Psoas muscle (tissue), 8 donors: Measurements from ENCODE around the gene HRK. TPM values are rescaled to one million over a fixed set of nuclear protein-coding genes. Genes with fewer than 3 reads are reported as not detected.
A peak's percentile ranks its signal among the peaks of the same experiment; 100 is the strongest.

Experiments used
- ATAC-seq, 4 donors: fragments of 200-7000 bp; cut with Tn5 transposase; one replicate each; pipeline ENCODE4 v1.9.1; 2020; ENCODE audit warnings: moderate library complexity in 3 of 4, mild to moderate bottlenecking in 2 of 4
- DNase-seq, 2 donors: peaks; one replicate each; pipeline ENCODE4 v3.0.0-alpha.2; 2020
- H3K27ac ChIP-seq: fragments of 200-600 bp; one replicate; pipeline ENCODE4 v1.8.0; 2022
- H3K27me3 ChIP-seq, 3 donors: fragments of 200-600 bp in 1 of 3; one replicate each; pipeline versions ENCODE4 v1.6.1 to v1.8.0; 2013 to 2022; ENCODE audit warnings: low read length in 2 of 3, mild to moderate bottlenecking in 2 of 3, moderate library complexity in 1 of 3; ENCODE audit not compliant: insufficient read depth in 3 of 3
- H3K36me3 ChIP-seq, 2 donors: fragments of 200-600 bp in 1 of 2; one replicate each; pipeline versions ENCODE4 v1.6.1 to v1.8.0; 2013 to 2022; ENCODE audit warnings: low read depth in 1 of 2, mild to moderate bottlenecking in 1 of 2, moderate library complexity in 1 of 2; ENCODE audit not compliant: insufficient read depth in 1 of 2
- H3K4me1 ChIP-seq: fragments of 200-600 bp; one replicate; pipeline ENCODE4 v1.8.0; 2022
- H3K4me3 ChIP-seq: fragments of 200-600 bp; one replicate; pipeline ENCODE4 v1.8.0; 2022; ENCODE audit warnings: mild to moderate bottlenecking
- H3K9me3 ChIP-seq: fragments of 200-600 bp; one replicate; pipeline ENCODE4 v1.8.0; 2022
- WGBS, 3 donors: extraction: QIAGEN DNeasy Blood & Tissue Kit; methylation state at CpG; one replicate each; pipeline versions ENCODE4 v1.1.6 to v1.1.7; 2013; 5-methylcytosine and 5-hydroxymethylcytosine counted together
- intact Hi-C, 2 donors: fragments of 100-400 bp; cut with DNase I; formaldehyde crosslinking; loops; one replicate each; pipeline versions ENCODE4 v1.11.0 to v1.14.2; 2022
- polyA plus RNA-seq, 3 donors: library from polyadenylated mRNA; stranded (reverse); fragments of 200-250 nt; gene quantifications; one replicate each; pipeline ENCODE4 v1.2.3, GENCODE V29; 2013
- total RNA-seq, 4 donors: library from RNA; stranded (reverse); fragmentation: NEBNext Ultra II Directional in 2 of 4; extraction: Animal tissue kit (Norgen Biotek cat#: 25700) in 2 of 4; gene quantifications; one replicate each; pipeline versions ENCODE4 v1.2.1 to v1.2.4, GENCODE V29; 2021 to 2023
- TF ChIP-seq, protein P1 (sequence below): fragments of 200-600 bp; IDR thresholded peaks from one replicate; pipeline ENCODE4 v1.8.0; 2022; ENCODE audit warnings: antibody characterized with exemption
- donor health status: healthy with polysubstance abuse.
- donor health status: DM: no; HTN: no; CAD: no; lungs with moderate emphysema.
- donor health status: Bipolar disorder and iron deficiency.
- donor health status: healthy.
- donor health status: DM: yes; HTN: yes; CAD: no.
- donor health status: DM: no; HTN: no; CAD: no.
- donor health status: DM: no; HTN: no; CAD: no.
- donor health status: DM: yes; HTN: yes; CAD: no.

HRK gene
- total and polyA plus RNA-seq, 7 donors = under 0.01 to 0.60 (median 0.01) TPM; not detected in 2

DNA sequence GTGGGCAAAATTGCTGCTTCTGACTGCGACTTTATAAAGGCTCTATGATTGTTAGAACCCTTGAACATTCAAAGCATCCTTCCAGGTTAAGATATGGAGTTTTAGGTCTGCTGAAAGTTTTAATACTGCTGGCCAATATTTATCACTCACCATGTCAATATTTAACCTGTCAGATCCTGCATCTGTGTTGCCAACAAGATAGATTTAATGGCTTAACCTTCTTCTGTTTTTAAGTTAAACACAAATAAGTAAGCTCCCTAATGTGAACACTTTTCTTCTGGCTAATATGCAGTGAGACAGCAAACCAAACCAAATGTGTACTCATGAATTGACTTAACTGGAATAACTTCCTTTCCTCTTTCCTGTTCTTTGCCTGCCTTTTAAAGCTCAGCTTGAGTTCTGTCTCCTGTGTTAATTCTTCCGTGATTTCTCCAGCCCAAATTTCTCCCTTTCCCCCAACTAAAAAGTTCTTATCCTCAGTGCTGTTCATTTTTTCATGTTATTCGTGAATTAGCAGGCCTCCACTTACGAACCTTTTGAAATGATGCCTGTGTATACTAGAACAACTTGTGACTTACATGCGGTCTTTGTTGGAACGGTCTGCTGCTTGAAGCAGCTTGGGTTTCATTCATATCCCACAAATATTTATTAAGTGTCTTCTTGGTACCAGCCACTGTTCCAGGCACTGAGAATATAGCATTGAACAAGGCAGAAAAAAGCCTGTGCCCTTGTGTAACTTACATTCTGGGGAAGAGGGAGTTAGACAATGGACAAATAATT is 38.7 kb upstream of the HRK start:
- ATAC-seq (peak in 1 of 4 donors; percentile 33), DNase-seq (no peak)
- Histone ChIP-seq H3K27ac (no peak overlapping the region), H3K36me3 (no peaks in the 10 kb centered on the region), H3K4me1 (no peaks in the 10 kb centered on the region), H3K9me3 (no peaks in the 10 kb centered on the region), H3K27me3 (no peaks in the 10 kb centered on the region), H3K4me3 (no peak overlapping the region)
- WGBS, 3 donors = 51 to 84% (median 72%) methylated on average over 6 of the region's 6 CpGs
- intact Hi-C loops = no loop called here
- TF ChIP-seq, protein P1, sequence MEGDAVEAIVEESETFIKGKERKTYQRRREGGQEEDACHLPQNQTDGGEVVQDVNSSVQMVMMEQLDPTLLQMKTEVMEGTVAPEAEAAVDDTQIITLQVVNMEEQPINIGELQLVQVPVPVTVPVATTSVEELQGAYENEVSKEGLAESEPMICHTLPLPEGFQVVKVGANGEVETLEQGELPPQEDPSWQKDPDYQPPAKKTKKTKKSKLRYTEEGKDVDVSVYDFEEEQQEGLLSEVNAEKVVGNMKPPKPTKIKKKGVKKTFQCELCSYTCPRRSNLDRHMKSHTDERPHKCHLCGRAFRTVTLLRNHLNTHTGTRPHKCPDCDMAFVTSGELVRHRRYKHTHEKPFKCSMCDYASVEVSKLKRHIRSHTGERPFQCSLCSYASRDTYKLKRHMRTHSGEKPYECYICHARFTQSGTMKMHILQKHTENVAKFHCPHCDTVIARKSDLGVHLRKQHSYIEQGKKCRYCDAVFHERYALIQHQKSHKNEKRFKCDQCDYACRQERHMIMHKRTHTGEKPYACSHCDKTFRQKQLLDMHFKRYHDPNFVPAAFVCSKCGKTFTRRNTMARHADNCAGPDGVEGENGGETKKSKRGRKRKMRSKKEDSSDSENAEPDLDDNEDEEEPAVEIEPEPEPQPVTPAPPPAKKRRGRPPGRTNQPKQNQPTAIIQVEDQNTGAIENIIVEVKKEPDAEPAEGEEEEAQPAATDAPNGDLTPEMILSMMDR = no peak

DNA sequence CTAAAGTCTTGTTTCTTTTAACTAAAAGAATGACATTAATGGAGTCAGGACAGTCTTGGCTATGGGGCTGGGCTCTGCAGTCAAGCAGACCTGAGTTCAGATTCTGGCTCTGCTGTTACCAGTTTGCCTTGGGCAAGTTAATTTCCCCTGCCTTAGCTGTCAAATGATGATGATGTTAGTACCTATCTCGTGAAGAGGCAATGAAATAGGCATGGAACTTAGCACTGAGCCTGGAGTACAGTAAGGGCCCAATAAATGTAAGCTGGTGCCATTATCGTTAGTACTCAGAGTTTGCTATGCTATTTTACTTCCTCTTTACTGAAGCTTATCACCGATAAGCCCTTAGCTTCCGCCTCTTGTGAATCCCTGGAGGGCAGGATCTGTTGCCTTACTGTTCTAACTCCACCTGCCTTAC is 38.0 kb upstream of the HRK start:
- WGBS, 3 donors = 58 to 71% (median 70%) methylated on average over 4 of the region's 4 CpGs
- no peaks in the 10 kb centered on the region for H3K4me1 ChIP-seq
- no peak overlapping the region for H3K27ac ChIP-seq

DNA sequence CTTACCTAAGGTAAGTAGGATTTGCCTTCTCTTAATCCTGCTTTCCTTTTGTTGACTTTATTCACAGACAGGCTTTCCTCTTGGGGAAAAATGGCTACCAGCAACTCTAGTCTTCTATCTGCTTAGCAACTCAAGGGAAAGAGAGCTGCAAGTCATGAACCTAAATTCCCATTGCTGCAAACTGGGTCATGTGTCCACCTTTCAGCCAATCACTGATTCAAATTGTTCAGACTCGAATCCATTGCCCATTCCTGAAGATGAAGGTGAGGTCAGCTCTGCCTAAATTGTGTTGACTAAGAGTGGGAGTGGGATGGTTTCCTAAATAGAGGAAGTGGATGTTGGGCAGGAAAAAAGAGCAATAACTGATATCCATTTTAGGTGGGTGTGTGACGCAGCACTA is 37.2 kb upstream of the HRK start:
- Histone ChIP-seq H3K27ac (no peak overlapping the region), H3K9me3 (no peaks in the 10 kb centered on the region), H3K4me3 (no peak overlapping the region), H3K36me3 (peaks cover 0 to 1% of the 10 kb centered on the region in 2 donors), H3K27me3 (no peaks in the 10 kb centered on the region), H3K4me1 (no peaks in the 10 kb centered on the region)
- ATAC-seq = no peak
- TF ChIP-seq, protein P1 = no peak
- no peak for DNase-seq
- intact Hi-C loops = no loop called here
- 91 to 95% (median 93%) methylated on average over 2 of the region's 2 CpGs for WGBS, 3 donors

More for the DNA sequence above, 38.0 kb upstream of the HRK start:
- intact Hi-C loops = no loop called here
- ATAC-seq = no peak
- TF ChIP-seq, protein P1 = no peak
- H3K27me3 ChIP-seq = no peaks in the 10 kb centered on the region
- H3K4me3 ChIP-seq = no peak overlapping the region
- H3K9me3 ChIP-seq = no peaks in the 10 kb centered on the region
- no peaks in the 10 kb centered on the region for H3K36me3 ChIP-seq
- no peak for DNase-seq

DNA sequence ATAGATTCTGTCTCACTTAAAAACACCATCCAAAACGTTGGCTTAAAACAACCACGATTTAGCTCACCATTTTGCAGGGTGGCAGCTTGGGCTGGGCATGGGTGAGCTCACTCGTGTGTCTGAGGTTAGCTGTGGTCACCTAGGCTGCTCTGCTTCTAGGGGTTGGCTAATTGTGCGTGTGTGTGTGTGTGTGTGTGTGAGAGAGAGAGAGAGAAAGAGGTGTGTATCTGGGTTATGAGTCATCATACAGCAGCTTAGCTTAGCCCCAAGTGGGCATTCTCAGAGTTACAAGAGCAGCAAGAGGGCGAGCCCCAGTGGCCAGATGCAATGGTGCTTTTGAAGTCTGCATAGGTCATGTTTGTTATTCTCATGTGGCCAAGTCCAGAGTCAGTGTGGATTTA is 35.5 kb upstream of the HRK start:
- Histone ChIP-seq H3K4me1 (no peaks in the 10 kb centered on the region), H3K9me3 (no peaks in the 10 kb centered on the region), H3K27ac (no peak overlapping the region), H3K27me3 (no peaks in the 10 kb centered on the region), H3K4me3 (no peak overlapping the region), H3K36me3 (peaks cover 0 to 7% of the 10 kb centered on the region in 2 donors)
- intact Hi-C loops = no loop called here
- TF ChIP-seq, protein P1 = no peak
- peak in 1 of 2 donors; percentile 11 for DNase-seq
- WGBS, 3 donors = 84 to 85% (median 84%) methylated on average over 5 of the region's 5 CpGs
- peak; percentile 73 to 81 (median 79) for ATAC-seq

DNA sequence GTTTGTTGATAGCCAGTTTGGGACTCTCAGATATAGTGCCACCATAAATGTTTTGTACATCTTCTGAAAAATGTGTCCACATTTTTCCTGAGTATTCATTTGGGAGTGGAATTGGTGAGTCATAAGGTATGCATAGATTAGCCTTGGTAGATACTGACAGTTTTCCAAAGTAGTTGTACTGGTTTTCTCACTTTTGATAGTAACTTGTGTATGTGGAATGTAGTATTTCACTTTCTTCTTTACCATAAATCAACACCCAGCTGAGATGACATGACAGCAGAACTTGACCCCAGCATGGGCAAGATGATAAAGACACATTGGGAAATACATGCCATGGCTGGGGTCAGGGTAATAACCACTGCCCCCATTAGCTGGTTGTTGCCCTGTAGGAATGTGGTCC is 34.9 kb upstream of the HRK start:
- TF ChIP-seq, protein P1 = no peak
- Histone ChIP-seq H3K27ac (no peak overlapping the region), H3K36me3 (peaks cover 0 to 7% of the 10 kb centered on the region in 2 donors), H3K4me3 (no peak overlapping the region), H3K9me3 (no peaks in the 10 kb centered on the region), H3K27me3 (no peaks in the 10 kb centered on the region), H3K4me1 (no peaks in the 10 kb centered on the region)
- DNase-seq (no peak), ATAC-seq (no peak)
- intact Hi-C loops = no loop called here
